Left renal cortex interstitium (tissue), 4 donors: ENCODE data around the gene CHCHD5. TPM values are rescaled to one million over a fixed set of nuclear protein-coding genes. Genes with fewer than 3 reads are reported as not detected.
"Not testable (repeated sequence)": the region's sequence is repeated elsewhere in the genome, so short reads cannot be mapped to it uniquely, and the experiment has no call there.

Source experiments
- DNase-seq, 4 donors: peaks; one replicate each; pipeline ENCODE4 v3.0.0-alpha.2; 2013; ENCODE audit warnings: low read depth in 4 of 4, low spot score in 2 of 4, missing footprints in 1 of 4
- polyA plus RNA-seq, 4 donors: library from polyadenylated mRNA; unstranded; fragments of 120-200 nt; gene quantifications; one replicate each; pipeline ENCODE4 v1.2.1, GENCODE V29; 2013; ENCODE audit not compliant: insufficient read length in 4 of 4

CHCHD5 gene
- polyA plus RNA-seq, 4 donors, result 23.0 to 44.6 (median 28.5) TPM

DNA sequence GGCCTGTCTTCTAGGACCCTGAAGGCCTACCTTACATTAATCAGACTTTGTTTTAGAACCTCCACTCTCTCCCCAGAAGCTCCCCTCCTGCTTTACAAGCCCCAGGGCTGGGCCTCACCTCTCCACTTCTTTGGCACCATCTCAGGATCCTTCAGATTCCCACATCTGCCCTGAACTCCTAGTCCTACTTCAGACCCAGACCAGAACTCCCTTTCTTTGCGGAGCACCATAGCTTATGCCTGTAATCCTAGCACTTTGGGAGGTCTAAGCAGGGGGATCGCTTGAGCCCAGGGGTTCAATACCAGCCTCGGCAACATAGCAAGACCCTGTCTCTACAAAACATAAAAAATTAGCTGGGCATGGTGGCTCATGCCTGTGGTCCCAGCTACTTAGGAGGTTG, 991 bp downstream of the CHCHD5 start:
- no peak for DNase-seq

DNA sequence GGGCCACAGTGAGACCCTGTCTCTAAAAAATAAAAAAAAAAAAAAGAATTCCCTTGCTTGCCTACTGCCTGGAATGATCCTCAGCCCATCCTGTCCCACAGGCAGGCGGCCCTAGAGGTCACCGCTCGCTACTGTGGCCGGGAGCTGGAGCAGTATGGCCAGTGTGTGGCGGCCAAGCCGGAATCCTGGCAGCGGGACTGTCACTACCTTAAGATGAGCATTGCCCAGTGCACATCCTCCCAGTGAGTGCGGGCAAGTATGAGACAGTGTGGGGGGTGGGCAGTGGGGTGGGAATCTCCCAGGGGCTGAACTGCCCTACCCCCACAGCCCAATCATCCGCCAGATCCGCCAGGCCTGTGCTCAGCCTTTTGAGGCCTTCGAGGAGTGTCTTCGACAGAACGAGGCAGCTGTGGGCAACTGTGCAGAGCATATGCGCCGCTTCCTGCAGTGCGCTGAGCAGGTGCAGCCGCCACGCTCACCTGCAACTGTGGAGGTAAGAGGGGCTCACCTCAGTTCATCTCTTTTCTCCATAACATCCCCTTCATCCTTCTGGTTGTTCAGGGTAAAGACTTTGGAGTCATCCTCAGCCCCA, 1.6 kb downstream of the CHCHD5 start:
- no peak for DNase-seq

DNA sequence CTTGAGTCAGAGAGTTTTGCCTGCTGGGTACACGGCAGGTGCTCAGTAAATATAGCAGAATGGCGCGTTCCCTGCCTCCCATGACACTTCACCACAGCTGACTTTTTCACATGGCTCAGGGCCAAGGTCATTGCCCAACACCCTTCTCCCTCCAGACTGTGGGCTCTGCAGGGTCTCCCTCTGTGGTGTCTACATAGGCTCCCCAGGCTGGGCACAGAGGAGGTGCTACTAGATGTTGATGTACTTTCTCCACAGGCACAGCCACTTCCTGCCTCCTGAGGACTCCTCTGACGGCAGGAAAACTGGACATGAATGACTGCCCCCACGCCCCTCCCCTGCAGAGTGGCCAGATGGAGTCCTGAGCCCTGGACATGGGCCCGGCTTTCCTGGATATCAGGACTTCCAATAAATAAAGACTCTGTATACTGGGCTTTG, 4.2 kb downstream of the CHCHD5 start:
- DNase-seq, result no peak

DNA sequence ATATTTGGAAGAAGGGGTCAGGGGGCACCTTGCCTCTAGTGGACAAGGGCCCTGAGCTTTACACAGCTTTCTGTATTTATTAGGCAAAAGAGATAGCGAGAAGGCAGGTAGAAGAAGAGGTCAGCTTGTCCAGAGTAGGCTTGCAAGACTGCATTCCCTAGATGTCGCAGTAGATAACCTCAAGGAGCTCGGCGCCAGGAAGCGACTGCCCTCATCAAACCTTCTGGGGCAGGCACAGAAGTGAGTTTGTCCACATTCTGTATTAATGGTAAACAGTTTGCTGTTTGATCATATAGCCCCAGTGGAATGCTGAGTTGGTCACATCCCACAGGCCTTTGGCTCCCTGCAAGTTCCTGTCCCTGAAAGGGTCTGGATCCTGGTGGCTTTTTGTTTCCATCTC, 7.0 kb downstream of the CHCHD5 start:
- DNase-seq, result no peak

DNA sequence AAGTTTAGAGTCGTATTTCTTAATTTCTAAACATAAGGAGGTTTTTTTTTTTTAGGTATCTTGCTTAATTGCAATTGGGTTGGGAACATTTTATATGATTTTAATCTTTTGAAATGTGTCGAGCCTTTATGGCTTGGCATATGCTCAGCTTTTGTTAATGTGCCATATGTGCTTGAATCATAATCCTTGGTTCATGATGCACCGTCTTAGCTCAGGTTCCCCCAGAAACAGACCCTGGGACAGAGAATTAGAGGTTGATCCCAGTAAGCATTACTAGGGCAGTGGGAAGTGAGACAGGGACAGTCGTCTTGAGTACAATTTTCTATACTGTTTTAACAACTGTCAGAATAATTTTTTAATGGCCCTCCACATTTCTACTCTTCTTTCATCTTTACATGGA, 9.3 kb downstream of the CHCHD5 start:
- no peak for DNase-seq

DNA sequence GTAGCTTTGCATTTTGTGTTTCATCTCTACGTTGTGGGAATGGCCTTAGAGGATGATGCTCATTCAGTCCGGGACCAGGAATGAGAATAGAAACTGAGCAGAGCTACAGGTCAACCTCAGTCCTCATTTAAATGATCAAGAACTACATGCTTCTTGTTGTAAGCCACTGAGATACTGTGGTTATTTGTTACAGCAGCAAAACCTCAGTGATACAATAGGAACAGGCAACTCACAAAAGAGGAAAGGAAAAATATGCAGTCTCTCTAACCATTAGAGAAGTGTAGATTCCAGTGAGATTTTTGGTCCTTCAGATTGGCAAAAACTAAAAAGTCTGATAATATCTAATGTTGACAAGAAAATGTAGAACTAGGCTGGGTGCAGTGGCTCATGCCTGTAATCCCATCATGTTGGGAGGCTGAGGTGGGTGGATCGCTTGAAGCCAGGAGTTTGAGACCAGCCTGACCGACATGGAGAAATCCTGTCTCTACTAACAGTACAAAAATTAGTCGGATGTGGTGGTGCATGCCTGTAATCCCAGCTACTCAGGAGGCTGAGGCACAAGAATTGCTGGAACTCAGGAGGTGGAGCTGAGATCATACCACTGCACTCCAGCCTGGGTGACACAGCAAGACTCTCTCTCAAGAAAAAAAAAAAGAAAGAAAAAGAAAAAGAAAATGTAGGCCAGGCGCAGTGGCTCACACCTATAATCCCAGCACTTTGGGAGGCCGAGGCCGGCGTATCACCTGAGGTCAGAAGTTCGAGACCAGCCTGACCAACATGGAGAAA, 13.3 kb downstream of the CHCHD5 start:
- DNase-seq, result no peak

DNA sequence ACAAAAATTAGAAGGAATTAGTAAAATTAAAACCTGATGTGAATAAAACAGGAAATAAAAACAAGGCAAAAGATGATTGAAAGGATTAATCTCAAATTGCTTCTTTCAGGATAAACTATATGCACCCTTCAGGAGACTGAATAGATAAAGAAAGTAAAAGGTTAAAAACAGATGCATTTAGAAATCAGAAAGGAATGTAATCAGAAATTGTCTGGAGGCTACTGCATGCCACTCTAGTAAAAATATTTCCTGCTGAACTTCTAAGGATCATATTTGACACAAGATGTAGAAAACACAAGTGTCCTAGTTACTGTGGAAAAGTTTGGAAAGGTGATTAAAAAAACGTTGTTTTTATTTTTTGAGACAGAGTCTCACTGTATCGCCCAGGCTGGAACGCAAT, 16.2 kb downstream of the CHCHD5 start:
- DNase-seq, result no peak

DNA sequence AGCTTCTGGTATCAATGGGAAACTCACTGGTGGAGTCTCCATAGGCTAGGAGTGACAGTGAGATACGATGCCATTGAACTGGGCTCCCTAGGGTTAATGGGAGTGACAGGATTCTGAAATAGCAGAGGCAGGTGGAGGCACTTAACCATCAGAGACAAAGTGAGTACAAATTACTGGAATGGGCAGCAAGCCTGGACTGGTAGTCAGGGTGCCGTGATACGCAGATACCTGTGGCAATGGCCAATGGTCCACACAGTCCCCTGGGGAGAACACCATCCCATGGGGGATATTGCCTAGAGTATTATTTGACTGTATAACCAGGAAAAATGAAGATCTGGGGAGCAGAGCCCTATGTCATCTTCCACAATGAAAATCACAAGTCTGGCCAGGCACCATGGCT, 17.3 kb downstream of the CHCHD5 start:
- DNase-seq, result no peak

DNA sequence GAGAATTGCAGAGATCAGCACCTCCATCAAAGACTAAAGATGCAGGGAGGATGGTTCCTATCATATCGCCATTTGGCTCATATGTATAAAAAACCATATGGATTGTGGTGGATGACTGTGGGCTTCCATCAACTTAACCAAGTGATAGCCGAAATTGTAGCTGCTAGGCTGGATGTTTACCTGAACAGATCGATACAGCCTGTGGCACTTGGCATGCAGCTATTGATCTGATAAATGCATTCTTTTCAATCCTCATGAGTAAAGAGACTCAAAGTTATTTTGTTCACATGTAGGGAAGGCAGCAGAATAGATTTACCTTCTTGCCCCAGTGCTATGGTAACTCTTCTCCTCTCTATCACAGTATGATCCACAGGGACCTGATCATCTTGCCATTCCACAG, 18.5 kb downstream of the CHCHD5 start:
- DNase-seq, result no peak

DNA sequence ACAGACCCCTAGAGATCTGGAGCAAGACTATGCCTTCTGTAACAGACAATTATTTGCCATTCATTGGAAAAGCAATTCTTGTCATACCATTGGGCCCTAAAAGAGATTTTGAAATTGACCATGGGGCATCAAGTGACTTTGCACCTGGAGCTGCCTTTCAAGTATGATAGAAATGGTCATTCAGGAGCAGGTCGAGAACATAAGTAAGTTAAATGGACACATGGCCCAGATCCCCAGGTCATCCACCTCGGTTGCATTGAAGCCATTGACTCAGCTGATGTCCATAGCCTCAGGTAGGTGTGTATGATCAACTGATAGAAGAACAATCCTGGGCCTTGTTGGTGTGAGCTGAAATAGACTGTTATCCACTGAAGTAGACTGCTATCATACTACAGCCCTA, 19.3 kb downstream of the CHCHD5 start:
- no peak for DNase-seq

DNA sequence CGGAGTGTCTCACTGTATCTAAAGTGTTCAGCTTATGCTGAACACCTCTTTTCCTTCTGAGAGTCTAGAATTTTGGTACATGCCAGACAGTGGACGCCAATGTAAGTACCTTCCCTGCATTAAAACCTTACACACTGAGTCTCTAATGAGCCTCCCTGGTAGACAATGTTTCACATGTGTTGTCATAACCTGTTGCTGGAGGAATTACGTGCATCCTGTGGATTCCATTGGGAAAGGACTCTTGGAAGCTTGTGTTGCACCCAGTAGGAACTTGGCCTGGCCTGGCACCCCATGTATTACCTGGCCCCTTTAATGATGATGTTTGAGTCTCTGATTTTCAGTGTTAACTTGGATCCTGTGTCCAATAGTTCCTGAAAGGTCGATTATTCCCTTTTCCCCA, 20.5 kb downstream of the CHCHD5 start:
- no peak for DNase-seq

DNA sequence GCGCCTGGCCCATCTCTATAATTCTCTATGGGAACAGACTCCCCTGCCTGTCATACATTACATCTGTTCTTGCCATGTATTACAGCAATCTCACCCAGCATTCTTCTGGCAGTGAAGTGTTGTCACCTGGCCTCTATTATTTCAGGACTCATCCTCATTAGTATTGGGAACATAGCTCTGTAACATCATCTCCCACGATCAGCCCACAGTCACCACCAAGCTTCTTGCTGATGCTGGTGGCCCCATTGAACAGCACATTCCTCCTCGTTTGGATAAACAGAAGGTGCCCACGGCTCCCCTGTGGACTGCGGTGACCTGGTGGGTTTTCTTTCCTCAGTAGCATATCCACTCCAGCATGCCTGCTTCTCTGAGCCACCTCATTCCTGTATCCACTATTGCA, 21.5 kb downstream of the CHCHD5 start:
- no peak for DNase-seq

DNA sequence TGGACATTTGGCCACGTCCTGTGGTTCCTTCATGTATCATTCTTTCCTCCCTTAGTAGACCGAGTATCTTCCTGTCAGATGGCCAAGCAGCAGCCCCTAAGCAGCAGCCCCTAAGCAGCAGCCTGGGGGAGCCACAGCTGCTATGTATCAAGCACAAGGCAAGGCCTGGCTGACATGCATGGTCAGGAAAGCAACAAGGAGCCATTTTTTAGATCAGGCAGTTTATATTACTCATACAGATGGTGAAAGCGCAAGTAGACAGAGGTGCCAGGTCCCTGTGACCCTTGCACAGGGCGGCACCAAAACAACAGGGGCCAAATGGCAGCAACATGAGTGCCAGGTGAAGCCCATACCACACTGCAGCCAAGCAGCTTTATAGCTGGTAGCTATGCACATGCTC, 22.1 kb downstream of the CHCHD5 start:
- DNase-seq, result peak in 1 of 4 donors; percentile 24

DNA sequence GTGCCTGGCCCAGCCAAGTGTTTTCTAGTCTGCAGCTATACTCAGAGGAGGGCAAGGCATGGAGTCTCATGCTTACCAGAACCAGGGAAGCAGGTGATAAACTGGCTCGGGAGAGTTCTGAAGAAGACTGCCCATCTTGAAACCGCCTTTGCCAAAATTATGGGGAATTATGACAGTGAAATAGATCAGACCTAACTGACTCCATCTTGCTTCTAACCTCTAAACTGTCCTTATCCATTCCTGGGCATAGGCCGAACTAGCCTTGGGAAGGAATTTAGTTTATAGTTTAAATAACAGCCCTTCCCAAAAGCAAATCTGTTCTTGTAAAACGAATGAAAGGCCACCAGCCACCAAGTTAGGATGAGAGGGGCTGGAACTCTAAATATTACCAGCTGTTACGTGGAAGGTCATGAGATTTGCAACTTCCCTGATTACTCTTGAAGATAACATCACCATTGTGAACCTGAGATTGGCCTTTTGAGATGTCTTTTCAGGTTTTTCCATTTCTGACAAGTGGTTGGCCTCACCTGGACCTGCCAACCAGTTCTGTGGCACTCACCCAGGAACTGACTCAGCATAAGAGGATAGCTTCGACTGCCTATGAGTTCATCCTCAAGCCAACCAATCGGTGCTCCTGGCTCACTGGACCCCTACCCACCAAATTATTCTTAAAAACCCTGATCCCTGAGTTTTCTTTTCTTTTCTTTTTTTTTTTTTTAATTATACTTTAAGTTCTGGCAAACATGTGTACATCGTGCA, 23.4 kb downstream of the CHCHD5 start:
- no peak for DNase-seq

DNA sequence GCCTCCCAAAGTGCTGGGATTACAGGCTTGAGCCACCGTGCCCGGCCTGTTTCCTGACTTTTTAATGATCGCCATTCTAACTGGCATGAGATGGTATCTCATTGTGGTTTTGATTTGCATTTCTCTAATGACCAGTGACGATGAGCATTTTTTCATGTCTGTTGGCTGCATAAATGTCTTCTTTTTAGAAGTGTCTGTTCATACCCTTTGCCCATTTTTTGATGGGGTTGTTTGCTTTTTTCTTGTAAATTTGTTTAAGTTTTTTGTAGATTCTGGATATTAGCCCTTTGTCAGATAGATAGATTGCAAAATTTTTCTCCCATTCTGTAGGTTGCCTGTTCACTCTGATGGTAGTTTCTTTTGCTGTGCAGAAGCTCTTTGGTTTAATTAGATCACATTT, 24.9 kb downstream of the CHCHD5 start:
- DNase-seq, result not testable (repeated sequence)

DNA sequence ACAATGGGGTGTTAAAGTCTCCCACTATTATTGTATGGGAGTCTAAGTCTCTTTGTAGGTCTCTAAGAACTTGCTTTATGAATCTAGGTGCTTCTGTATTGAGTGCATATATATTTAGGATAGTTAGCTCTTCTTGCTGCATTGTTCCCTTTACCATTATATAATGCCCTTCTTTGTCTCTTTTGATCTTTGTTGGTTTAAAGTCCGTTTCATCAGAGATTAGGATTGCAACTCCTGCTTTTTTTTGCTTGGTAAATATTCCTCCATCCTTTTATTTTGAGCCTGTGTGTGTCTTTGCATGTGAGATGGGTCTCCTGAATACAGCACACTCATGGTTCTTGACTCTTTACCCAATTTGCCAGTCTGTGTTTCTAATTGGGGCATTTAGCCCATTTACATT, 27.9 kb downstream of the CHCHD5 start:
- not testable (repeated sequence) for DNase-seq

DNA sequence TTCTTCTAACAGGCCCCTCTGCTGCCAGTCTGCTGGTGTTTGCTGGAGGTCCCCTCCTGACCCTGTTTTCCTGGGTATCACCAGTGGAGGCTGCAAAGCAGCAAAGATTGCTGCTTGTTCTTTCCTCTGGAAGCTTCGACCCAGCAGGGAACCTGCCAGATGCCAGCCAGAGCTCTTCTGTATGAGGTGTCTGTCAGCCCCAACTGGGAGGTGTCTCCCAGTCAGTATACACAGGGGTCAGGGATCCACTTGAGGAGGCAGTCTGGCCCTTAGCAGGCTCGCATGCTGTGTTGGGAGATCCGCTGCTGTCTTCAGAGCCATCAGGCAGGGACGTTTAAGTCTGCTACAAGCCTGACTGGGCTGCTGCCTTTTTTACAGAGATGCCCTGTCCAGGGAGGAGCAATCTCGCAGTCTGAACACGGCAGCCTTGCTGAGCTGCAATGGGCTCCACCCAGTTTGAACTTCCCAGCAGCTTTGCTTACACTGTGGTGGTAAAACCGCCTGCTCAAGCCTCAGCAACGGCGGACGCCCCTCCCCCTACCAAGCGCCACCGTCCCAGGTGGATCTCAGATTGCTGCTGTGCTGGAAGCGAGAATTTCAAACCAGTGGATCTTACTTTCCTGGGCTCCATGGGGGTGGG, 29.9 kb downstream of the CHCHD5 start:
- DNase-seq, result no peak

DNA sequence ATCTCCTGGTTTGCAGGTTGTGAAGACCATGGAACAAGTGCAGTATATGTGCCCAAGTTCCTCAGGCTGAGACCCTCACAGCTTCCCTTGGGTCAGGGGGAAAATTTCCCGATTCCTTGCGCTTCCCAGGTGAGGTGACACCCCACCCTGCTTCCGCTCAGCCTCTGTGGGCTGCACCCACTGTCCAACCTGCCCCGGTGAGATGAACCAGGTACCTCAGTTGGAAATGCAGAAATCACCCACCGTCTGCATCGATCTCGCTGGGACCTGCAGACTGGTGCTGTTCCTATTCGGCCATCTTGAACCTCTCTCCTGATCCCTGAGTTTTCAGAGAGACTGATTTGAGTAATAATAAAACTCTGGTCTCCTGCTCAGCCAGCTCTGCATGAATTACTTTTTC, 30.6 kb downstream of the CHCHD5 start:
- DNase-seq, result no peak

DNA sequence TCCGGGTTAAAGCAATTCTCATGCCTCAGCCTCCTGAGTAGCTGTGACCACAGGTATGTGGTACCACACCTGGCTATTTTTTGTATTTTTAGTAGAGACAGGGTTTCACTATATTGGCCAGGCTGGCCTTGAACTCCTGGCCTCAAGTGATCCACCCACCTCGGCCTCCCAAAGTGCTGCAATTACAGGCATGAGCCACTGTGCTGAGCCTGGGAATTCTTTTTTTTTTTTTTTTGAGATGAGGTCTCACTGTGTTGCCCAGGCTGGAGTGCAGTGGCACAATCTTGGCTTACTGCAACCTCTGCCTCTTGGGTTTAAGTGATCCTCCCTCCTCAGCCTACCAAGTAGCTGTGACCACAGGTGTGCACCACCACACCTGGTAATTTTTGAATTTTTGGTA, 31.4 kb downstream of the CHCHD5 start:
- not testable (repeated sequence) for DNase-seq

DNA sequence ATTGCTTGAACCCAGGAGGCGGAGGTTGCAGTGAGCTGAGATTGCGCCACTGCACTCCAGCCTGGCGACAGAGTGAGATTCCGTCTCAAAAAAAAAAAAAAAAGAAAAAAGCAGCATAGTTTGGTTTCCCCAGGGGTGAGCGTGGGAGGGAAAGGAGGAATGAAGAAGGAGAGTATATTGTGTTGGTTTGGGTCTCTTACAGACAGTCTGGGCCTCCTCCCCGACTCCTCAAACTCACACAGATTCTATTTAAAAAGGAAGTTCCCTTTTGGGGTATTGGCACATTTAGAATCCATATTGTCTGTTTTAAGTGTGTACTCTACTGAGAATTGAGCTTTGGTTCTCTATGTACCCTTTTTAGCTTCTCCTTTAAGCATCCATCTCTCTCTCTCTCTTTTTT, 34.0 kb downstream of the CHCHD5 start:
- no peak for DNase-seq

DNA sequence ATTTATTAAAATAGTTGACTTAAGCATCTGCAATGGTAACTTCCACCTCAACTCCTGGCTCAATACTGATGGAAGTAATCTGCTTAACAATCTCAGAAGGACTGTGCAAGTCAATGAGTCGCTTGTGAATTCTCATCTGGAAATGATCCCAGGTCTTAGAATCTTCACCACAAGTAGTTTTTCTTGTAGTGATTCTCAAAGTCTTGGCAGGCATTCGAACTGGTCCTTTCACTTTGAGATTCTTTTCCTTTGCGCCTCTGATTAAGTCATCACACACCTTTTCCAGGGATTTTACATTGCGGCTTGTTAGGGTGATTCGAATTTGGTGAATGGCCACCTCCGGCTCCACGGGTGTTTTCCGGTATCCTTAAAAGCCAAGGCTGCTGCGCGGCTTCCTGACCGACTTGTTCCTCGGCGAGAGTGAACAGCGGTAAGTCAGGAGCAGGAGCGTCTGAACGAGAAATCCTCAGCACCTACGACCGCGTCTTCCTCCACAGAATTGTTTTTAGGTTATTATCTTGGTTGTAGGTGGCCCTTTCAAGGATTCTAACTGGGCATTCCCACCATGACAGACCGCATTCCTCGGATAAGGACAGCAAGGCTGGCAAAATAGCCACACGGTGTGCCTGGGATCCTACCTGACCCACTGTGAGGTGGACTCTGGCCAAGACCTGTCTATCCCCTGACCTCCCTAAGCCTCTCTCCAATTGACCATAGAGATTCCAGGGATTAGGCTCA, 37.5 kb downstream of the CHCHD5 start:
- no peak for DNase-seq
